ENCODE data around the gene DMRT2. TPM values are rescaled to one million over a fixed set of nuclear protein-coding genes. Genes with fewer than 3 reads are reported as not detected.

The DMRT2 gene
- total and polyA plus RNA-seq, 2 of the 8 experiments (the other 6 are each of a cell fraction or from before 2014, with no cell fraction given) = 0.29 to 0.93 TPM

GRCh38 chr9:1025131-1025530 lies 25.0 kb upstream of the DMRT2 start (continued):
- TF ChIP-seq CREB1 (IDR thresholded peaks at IDR 0.05) = no peak
- no peak for TF ChIP-seq JUND (IDR thresholded peaks at IDR 0.05; ENCODE audit: low read length)

GRCh38 chr9:1026219-1026618 lies 23.9 kb upstream of the DMRT2 start:
- no peak for FAIRE-seq
- Histone ChIP-seq H2BK20ac (ENCODE audit: low read length) (no peak overlapping the region), H3K27me3 (replicated peaks in 1 of 4; ENCODE audit: control insufficient read depth in 3 of 4, extremely low read depth in 1 of 4, insufficient read depth in 3 of 4, low read length in 3 of 4) (no peaks in the 10 kb centered on the region), H3K23ac (ENCODE audit: insufficient read length) (no peak overlapping the region), H3K4me3 (ENCODE audit: extremely low read depth in 1 of 4, insufficient read depth in 2 of 4, low read depth in 3 of 4, low read length in 4 of 4) (no peak overlapping the region), H3K18ac (ENCODE audit: extremely low read depth, low read length) (no peak overlapping the region), H3K14ac (ENCODE audit: insufficient read length) (no peak overlapping the region), H3K4me2 (ENCODE audit: insufficient read depth in 1 of 2, low read depth in 2 of 2, low read length in 2 of 2) (no peak overlapping the region), H2AFZ (ENCODE audit: low read length) (no peak overlapping the region), H2BK12ac (ENCODE audit: low read depth, low read length) (no peak overlapping the region), H2BK15ac (ENCODE audit: low read length) (no peak overlapping the region), H3K79me1 (ENCODE audit: low read depth, low read length) (no peaks in the 10 kb centered on the region), H2AK5ac (ENCODE audit: low read depth, low read length) (no peak overlapping the region), H4K20me1 (replicated peaks in 1 of 2; ENCODE audit: control insufficient read depth in 1 of 2, insufficient read depth in 2 of 2, low read length in 2 of 2) (no peaks in the 10 kb centered on the region), H3K4me1 (replicated peaks in 1 of 4; ENCODE audit: control insufficient read depth in 3 of 4, insufficient read depth in 4 of 4, low read length in 3 of 4) (no peaks in the 10 kb centered on the region), H3K23me2 (ENCODE audit: low read depth, low read length) (no peaks in the 10 kb centered on the region), H3K56ac (replicated peaks; ENCODE audit: insufficient read length, low read depth, low read length) (no peak overlapping the region), H4K8ac (ENCODE audit: extremely low read depth, insufficient read depth, low read length) (no peak overlapping the region), H3K27ac (ENCODE audit: low read depth, low read length) (no peak overlapping the region), H3K4ac (replicated peaks; ENCODE audit: insufficient read length, low read depth, low read length) (no peak overlapping the region), H3K36me3 (ENCODE audit: control insufficient read depth in 2 of 4, insufficient read depth in 4 of 4, low read length in 3 of 4) (no peaks in the 10 kb centered on the region), H2BK120ac (replicated peaks; ENCODE audit: low read depth, low read length) (no peak overlapping the region), H4K5ac (ENCODE audit: insufficient read length, low read depth, low read length) (no peak overlapping the region), H3K9ac (replicated peaks in 1 of 4; ENCODE audit: extremely low read depth in 1 of 4, low read depth in 3 of 4, low read length in 3 of 4) (no peak overlapping the region), H4K91ac (replicated peaks; ENCODE audit: insufficient read length, low read length) (no peak overlapping the region), H3K79me2 (ENCODE audit: control insufficient read depth in 1 of 2, insufficient read depth in 2 of 2, low read length in 2 of 2) (no peaks in the 10 kb centered on the region), H2BK5ac (ENCODE audit: low read depth, low read length) (no peak overlapping the region), H3K9me3 (ENCODE audit: insufficient read depth in 2 of 2, low read depth in 1 of 2, low read length in 1 of 2) (peaks cover 31 to 76% of the 10 kb centered on the region in 2 experiments)
- CTCF ChIA-PET (ENCODE audit: partially characterized antibody) = interaction anchor here (1.1 kb wide), 1 partner anchor 17 kb away, joined by 3 read pairs; no protein-coding TSS in a partner anchor
- no peak for DNase-seq (ENCODE audit: low read depth in 1 of 2, low spot score in 2 of 2)
- POLR2A ChIA-PET (ENCODE audit: partially characterized antibody) = no interaction called here
- no peak for TF ChIP-seq CHD2 (IDR thresholded peaks at IDR 0.05; ENCODE audit: low read length)
- no peak for TF ChIP-seq ATF3 (IDR thresholded peaks at IDR 0.05; ENCODE audit: insufficient read depth, low read depth, low read length)
- TF ChIP-seq SUZ12 (IDR thresholded peaks at IDR 0.05; ENCODE audit: low read length) = no peak
- no peak for TF ChIP-seq CHD1 (IDR thresholded peaks at IDR 0.05; ENCODE audit: low read depth, low read length)
- no peak for TF ChIP-seq NANOG (IDR thresholded peaks at IDR 0.05; ENCODE audit: insufficient read depth, low read depth, low read length, poor library complexity, severe bottlenecking)
- no peak for TF ChIP-seq EP300 (IDR thresholded peaks at IDR 0.05; ENCODE audit: borderline replicate concordance in 1 of 2, low read depth in 2 of 2, low read length in 2 of 2)
- TF ChIP-seq TEAD4 (IDR thresholded peaks at IDR 0.05; ENCODE audit: low read depth, low read length) = no peak
- no peak for TF ChIP-seq KDM5A (IDR thresholded peaks at IDR 0.05; ENCODE audit: low read length)
- TF ChIP-seq SIRT6 (IDR thresholded peaks at IDR 0.05; ENCODE audit: low read length) = no peak
- TF ChIP-seq POLR2A (IDR thresholded peaks at IDR 0.05; ENCODE audit: control extremely low read depth in 1 of 2, low read depth in 2 of 2, low read length in 2 of 2) = no peak
- TF ChIP-seq SP4 (IDR thresholded peaks at IDR 0.05; ENCODE audit: low read length) = no peak

Measured in H1 (cell line).